Mucosa of stomach (tissue), 1 donor: ENCODE data around the gene SLC6A18.
A peak's percentile ranks its signal among the peaks of the same experiment; 100 is the strongest.

Experiments
- H3K27me3 ChIP-seq: one replicate; pipeline ENCODE4 v1.7.0; 2013; ENCODE audit warnings: mild to moderate bottlenecking, low read length; ENCODE audit not compliant: control insufficient read depth, insufficient read depth
- H3K36me3 ChIP-seq: one replicate; pipeline ENCODE4 v1.7.0; 2013; ENCODE audit warnings: low read length; ENCODE audit not compliant: control insufficient read depth, insufficient read depth
- H3K4me1 ChIP-seq: one replicate; pipeline ENCODE4 v1.7.0; 2013; ENCODE audit warnings: mild to moderate bottlenecking, low read length; ENCODE audit not compliant: control insufficient read depth, insufficient read depth
- H3K4me3 ChIP-seq: one replicate; pipeline ENCODE4 v1.7.0; 2013; ENCODE audit warnings: low read length
- H3K9ac ChIP-seq: one replicate; pipeline ENCODE4 v1.7.0; 2013; ENCODE audit warnings: mild to moderate bottlenecking, low read length, moderate library complexity
- H3K9me3 ChIP-seq: one replicate; pipeline ENCODE4 v1.7.0; 2013; ENCODE audit warnings: mild to moderate bottlenecking, low read length, moderate library complexity; ENCODE audit not compliant: control insufficient read depth
- donor health status: Pancreatic carcinoma.

SLC6A18 gene

GRCh38 chr5:1182633-1183423 is 42.4 kb upstream of the SLC6A18 start:
- peaks cover 1% of the 10 kb centered on the region for H3K27me3 ChIP-seq
- H3K4me1 ChIP-seq, result peaks cover 42% of the 10 kb centered on the region
- peak overlapping the region; percentile 47 for H3K9ac ChIP-seq
- no peaks in the 10 kb centered on the region for H3K36me3 ChIP-seq
- no peaks in the 10 kb centered on the region for H3K9me3 ChIP-seq
- no peak overlapping the region for H3K4me3 ChIP-seq

GRCh38 chr5:1183424-1184162 is 41.6 kb upstream of the SLC6A18 start:
- Histone ChIP-seq H3K4me3 (no peak overlapping the region), H3K9ac (peak overlapping the region; percentile 47)

DNA sequence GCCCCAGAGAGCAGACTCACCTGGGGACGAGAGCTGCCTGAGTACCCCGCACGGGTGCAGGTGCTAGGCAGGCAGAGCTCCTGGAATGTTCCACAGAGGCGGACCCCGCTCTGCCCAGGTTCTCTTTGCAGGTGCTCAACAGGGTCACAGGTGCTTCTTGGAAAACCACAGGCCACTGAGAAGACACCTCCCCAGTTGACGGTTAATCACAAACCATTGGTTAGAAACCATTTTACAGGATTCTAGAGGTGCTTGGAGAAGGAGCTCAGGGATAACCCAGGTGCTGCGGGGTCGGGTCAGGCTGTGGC is 41.1 kb upstream of the SLC6A18 start:
- Histone ChIP-seq H3K36me3 (no peaks in the 10 kb centered on the region), H3K27me3 (peaks cover 4% of the 10 kb centered on the region), H3K9me3 (no peaks in the 10 kb centered on the region), H3K4me3 (no peak overlapping the region), H3K4me1 (peaks cover 42% of the 10 kb centered on the region), H3K9ac (no peak overlapping the region)

More at GRCh38 chr5:1183424-1184162, 41.6 kb upstream of the SLC6A18 start:
- Histone ChIP-seq H3K27me3 (peaks cover 3% of the 10 kb centered on the region), H3K9me3 (no peaks in the 10 kb centered on the region), H3K36me3 (no peaks in the 10 kb centered on the region), H3K4me1 (peaks cover 42% of the 10 kb centered on the region)

DNA sequence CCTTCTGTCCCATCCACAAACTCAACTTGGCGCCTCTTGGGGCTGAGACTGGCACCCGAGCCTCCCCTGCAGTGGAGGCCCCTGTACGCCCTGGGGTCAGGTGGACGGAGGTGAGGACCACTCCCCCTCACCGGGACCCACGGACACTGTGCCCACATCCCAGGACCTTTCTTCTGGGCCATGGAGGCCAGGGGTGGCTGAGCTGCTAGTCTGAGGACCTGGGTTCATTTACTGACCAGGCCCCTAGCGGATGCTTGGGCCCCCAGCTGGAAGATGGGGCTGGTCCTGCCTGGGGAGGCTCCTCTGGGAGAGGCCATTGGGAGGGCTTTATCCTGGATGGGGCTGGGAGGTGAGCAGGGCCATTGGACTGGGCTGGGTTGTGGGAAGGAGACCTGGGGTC is 40.7 kb upstream of the SLC6A18 start:
- Histone ChIP-seq H3K4me3 (no peak overlapping the region), H3K9ac (no peak overlapping the region), H3K4me1 (peaks cover 42% of the 10 kb centered on the region), H3K27me3 (peaks cover 7% of the 10 kb centered on the region), H3K36me3 (no peaks in the 10 kb centered on the region), H3K9me3 (no peaks in the 10 kb centered on the region)

DNA sequence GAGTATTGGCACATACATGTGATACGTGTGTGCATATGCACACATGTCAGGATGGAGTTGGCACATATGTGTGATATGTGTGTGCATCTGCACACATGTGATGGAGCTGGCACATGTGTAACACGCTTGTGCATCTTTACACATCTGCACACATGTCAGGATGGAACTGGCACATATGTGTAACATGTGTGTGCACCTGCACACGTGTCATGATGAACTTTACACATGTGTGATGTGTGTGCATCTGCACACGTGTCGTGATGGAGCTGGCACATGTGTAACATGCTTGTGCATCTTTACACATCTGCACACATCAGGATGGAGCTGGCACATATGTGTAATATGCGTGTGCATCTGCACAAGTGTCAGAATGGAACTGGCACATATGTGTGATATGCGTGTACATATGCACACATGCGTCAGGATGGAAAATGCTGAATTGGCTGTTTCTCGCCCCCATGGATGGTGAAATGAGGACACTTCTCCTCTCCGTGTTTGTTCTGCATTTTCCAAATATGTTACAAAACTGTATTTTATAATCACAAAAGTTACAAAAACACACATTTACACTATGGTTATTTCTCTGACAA is 40.0 kb upstream of the SLC6A18 start:
- H3K4me1 ChIP-seq, result peaks cover 42% of the 10 kb centered on the region
- peaks cover 9% of the 10 kb centered on the region for H3K27me3 ChIP-seq
- no peak overlapping the region for H3K9ac ChIP-seq
- no peak overlapping the region for H3K4me3 ChIP-seq
- H3K9me3 ChIP-seq, result no peaks in the 10 kb centered on the region
- no peaks in the 10 kb centered on the region for H3K36me3 ChIP-seq

- H3K9me3 ChIP-seq, result no peaks in the 10 kb centered on the region
- H3K9ac ChIP-seq, result no peak overlapping the region
- H3K4me1 ChIP-seq, result peaks cover 42% of the 10 kb centered on the region
- H3K36me3 ChIP-seq, result no peaks in the 10 kb centered on the region
- H3K4me3 ChIP-seq, result no peak overlapping the region
- peaks cover 12% of the 10 kb centered on the region for H3K27me3 ChIP-seq
Measured at GRCh38 chr5:1185629-1186350, 39.4 kb upstream of the SLC6A18 start.

- peaks cover 37% of the 10 kb centered on the region for H3K4me1 ChIP-seq
- H3K27me3 ChIP-seq, result peaks cover 14% of the 10 kb centered on the region
- H3K9me3 ChIP-seq, result no peaks in the 10 kb centered on the region
- no peaks in the 10 kb centered on the region for H3K36me3 ChIP-seq
- H3K9ac ChIP-seq, result no peak overlapping the region
- no peak overlapping the region for H3K4me3 ChIP-seq
Measured at GRCh38 chr5:1186351-1187233, 38.6 kb upstream of the SLC6A18 start.

DNA sequence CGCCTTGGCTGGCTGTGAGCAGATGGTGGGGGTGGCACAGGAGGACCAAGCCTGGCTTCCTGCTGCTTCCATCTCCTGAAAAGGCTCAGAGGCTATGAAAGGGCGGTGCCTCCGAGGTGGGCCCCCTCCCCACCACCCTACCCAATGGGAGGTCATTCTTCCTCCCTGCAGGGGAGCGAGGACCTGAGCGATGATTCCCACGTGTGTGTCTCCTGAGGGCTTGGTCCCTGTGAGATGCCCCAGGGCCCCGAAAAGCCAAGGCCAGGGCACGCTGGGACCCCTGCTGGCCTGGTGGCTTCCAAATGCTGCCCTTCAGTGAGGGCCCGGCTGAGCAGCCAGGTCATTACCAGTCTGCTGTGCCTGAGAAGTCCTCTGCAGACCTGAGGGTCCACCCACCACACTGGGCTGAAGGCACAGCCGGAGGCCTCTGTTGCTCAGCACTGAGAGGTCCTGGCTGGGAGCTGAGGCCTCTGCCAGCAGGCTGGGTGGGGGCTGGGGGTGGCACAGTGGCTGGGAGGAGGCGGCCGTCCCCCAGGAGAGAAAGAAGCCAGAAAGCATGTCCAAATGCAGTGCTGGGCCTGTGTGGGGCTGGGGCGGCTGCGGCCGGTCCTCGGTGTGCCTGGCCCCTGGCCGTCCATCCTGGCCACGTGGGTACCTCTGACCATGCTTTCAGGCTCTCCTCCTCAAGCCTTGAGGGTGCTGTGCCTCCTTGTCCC is 37.8 kb upstream of the SLC6A18 start:
- H3K4me1 ChIP-seq, result peaks cover 33% of the 10 kb centered on the region
- no peaks in the 10 kb centered on the region for H3K9me3 ChIP-seq
- no peak overlapping the region for H3K4me3 ChIP-seq
- peaks cover 14% of the 10 kb centered on the region for H3K27me3 ChIP-seq
- H3K9ac ChIP-seq, result no peak overlapping the region
- no peaks in the 10 kb centered on the region for H3K36me3 ChIP-seq

GRCh38 chr5:1187950-1188334 is 37.2 kb upstream of the SLC6A18 start:
- Histone ChIP-seq H3K4me3 (no peak overlapping the region), H3K36me3 (no peaks in the 10 kb centered on the region)

GRCh38 chr5:1188464-1188863 is 36.7 kb upstream of the SLC6A18 start:
- H3K4me3 ChIP-seq, result no peak overlapping the region
- no peaks in the 10 kb centered on the region for H3K36me3 ChIP-seq
- H3K9ac ChIP-seq, result no peak overlapping the region
- no peaks in the 10 kb centered on the region for H3K9me3 ChIP-seq
- H3K4me1 ChIP-seq, result peaks cover 22% of the 10 kb centered on the region
- peaks cover 14% of the 10 kb centered on the region for H3K27me3 ChIP-seq

More at GRCh38 chr5:1187950-1188334, 37.2 kb upstream of the SLC6A18 start:
- Histone ChIP-seq H3K27me3 (peaks cover 14% of the 10 kb centered on the region), H3K4me1 (peaks cover 28% of the 10 kb centered on the region), H3K9ac (no peak overlapping the region), H3K9me3 (no peaks in the 10 kb centered on the region)

DNA sequence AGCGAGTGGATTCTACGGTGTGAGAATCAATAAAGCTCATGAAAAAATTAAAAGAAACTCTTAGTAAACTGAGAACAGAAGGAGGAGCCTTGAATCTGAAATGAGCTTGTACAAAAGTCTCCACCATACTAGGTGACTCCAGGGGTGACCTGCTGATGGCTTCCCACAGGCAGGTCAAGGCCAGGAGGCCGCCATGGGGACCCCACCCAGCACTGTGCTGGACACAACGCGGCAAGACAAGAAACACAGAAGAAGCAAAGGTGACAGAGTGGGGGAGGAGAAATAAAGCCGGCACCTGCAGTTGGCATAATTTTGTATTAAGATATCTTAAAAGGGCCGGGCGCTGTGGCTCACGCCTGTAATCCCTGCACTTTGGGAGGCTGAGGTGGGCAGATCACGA is 35.9 kb upstream of the SLC6A18 start:
- H3K9me3 ChIP-seq, result no peaks in the 10 kb centered on the region
- no peak overlapping the region for H3K9ac ChIP-seq
- no peak overlapping the region for H3K4me3 ChIP-seq
- H3K27me3 ChIP-seq, result peaks cover 14% of the 10 kb centered on the region
- H3K36me3 ChIP-seq, result no peaks in the 10 kb centered on the region
- peaks cover 14% of the 10 kb centered on the region for H3K4me1 ChIP-seq
